Uterus (tissue), 4 donors: ENCODE measurements around the gene UGP2. TPM values are rescaled to one million over a fixed set of nuclear protein-coding genes. Genes with fewer than 3 reads are reported as not detected.

Experiments
- DNase-seq, 2 donors: peaks; one replicate each; pipeline ENCODE4 v3.0.0-alpha.2; 2019 to 2020
- H3K27ac ChIP-seq, 2 donors: fragments of 200-600 bp; sonication (generic); 1 replicate in 1 of 2; 2 replicates in 1 of 2; pipeline ENCODE4 v1.5.1; 2016 to 2018
- H3K27me3 ChIP-seq, 2 donors: fragments of 200-600 bp; sonication (generic); one replicate each; pipeline ENCODE4 v1.5.1; 2018 to 2019; ENCODE audit warnings: control low read depth in 1 of 2
- H3K36me3 ChIP-seq, 2 donors: fragments of 200-600 bp; sonication (generic); one replicate each; pipeline ENCODE4 v1.5.1; 2019; ENCODE audit warnings: control low read depth in 1 of 2
- H3K4me1 ChIP-seq, 2 donors: fragments of 200-600 bp; sonication (generic); one replicate each; pipeline ENCODE4 v1.5.1; 2018 to 2019; ENCODE audit warnings: control low read depth in 1 of 2
- H3K4me3 ChIP-seq, 2 donors: fragments of 200-600 bp; sonication (generic); 1 replicate in 1 of 2; 2 replicates in 1 of 2; pipeline ENCODE4 v1.5.1; 2018 to 2019; ENCODE audit warnings: mild to moderate bottlenecking in 1 of 2
- H3K9me3 ChIP-seq, 2 donors: fragments of 200-600 bp; sonication (generic); one replicate each; pipeline ENCODE4 v1.5.1; 2019; ENCODE audit warnings: control low read depth in 1 of 2
- CTCF ChIP-seq, 4 experiments: fragments of 200-600 bp in 2 of 4; fragments of 450-650 bp in 2 of 4; sonication (generic) in 2 of 4; IDR thresholded peaks; one replicate each; pipeline ENCODE4 v1.5.1; 2016 to 2019; ENCODE audit warnings: antibody characterized with exemption in 4 of 4, mild to moderate bottlenecking in 2 of 4, moderate library complexity in 1 of 4
- POLR2A ChIP-seq, 2 donors: fragments of 450-650 bp; IDR thresholded peaks; one replicate each; pipeline ENCODE4 v1.6.1; 2016; ENCODE audit warnings: antibody characterized with exemption in 2 of 2, mild to moderate bottlenecking in 1 of 2, moderate library complexity in 1 of 2
- intact Hi-C: fragments of 100-400 bp; cut with DNase I; formaldehyde crosslinking; loops from one replicate; pipeline ENCODE4 v1.15.1; 2023; ENCODE audit warnings: low total_unique reads
- total RNA-seq, 4 donors: library from RNA; depleted of rRNA in 3 of 4; stranded (reverse); fragments of >200 nt in 3 of 4; gene quantifications; one replicate each; pipeline versions ENCODE4 v1.1.0 to v1.2.4, GENCODE V29; 2014 to 2023
- donor health status: DM: yes; HTN: yes; CAD: no.

Gene UGP2
- total RNA-seq, 4 donors from 2014 or later: 90.7 to 181 (median 106) TPM

GRCh38 chr2:63853527-63854310 lies 12.0 kb downstream of the UGP2 start:
- H3K36me3 ChIP-seq: no peaks in the 10 kb centered on the region
- H3K27me3 ChIP-seq: no peaks in the 10 kb centered on the region
- no peak overlapping the region for H3K27ac ChIP-seq
- no peaks in the 10 kb centered on the region for H3K9me3 ChIP-seq
- H3K4me1 ChIP-seq: peaks cover 0 to 13% of the 10 kb centered on the region in 2 donors
- intact Hi-C loops: loop anchor here (10.0 kb wide), 1 partner anchor 159 kb away; no protein-coding TSS in a partner anchor
- no peak overlapping the region for H3K4me3 ChIP-seq
- DNase-seq: no peak
- TF ChIP-seq CTCF (IDR thresholded peaks at IDR 0.05): no peak
- TF ChIP-seq POLR2A (IDR thresholded peaks at IDR 0.05): no peak

GRCh38 chr2:63855418-63856302 lies 14.0 kb downstream of the UGP2 start:
- Histone ChIP-seq H3K9me3 (no peaks in the 10 kb centered on the region), H3K4me3 (no peak overlapping the region), H3K27me3 (no peaks in the 10 kb centered on the region), H3K36me3 (no peaks in the 10 kb centered on the region), H3K4me1 (peaks cover 0 to 2% of the 10 kb centered on the region in 2 donors), H3K27ac (no peak overlapping the region)
- TF ChIP-seq CTCF (IDR thresholded peaks at IDR 0.05): no peak
- TF ChIP-seq POLR2A (IDR thresholded peaks at IDR 0.05): no peak
- no peak for DNase-seq
- intact Hi-C loops: loop anchor here (10.0 kb wide), 1 partner anchor 161 kb away; no protein-coding TSS in a partner anchor

- H3K36me3 ChIP-seq: no peaks in the 10 kb centered on the region
- no peak for DNase-seq
- H3K4me1 ChIP-seq: no peaks in the 10 kb centered on the region
- no peak overlapping the region for H3K4me3 ChIP-seq
- no peaks in the 10 kb centered on the region for H3K9me3 ChIP-seq
- no peak overlapping the region for H3K27ac ChIP-seq
- intact Hi-C loops: loop anchor here (10.0 kb wide), 1 partner anchor 161 kb away; no protein-coding TSS in a partner anchor
- no peak for TF ChIP-seq CTCF (IDR thresholded peaks at IDR 0.05)
- TF ChIP-seq POLR2A (IDR thresholded peaks at IDR 0.05): no peak
- no peaks in the 10 kb centered on the region for H3K27me3 ChIP-seq
Measured at GRCh38 chr2:63856303-63856603, 14.6 kb downstream of the UGP2 start.

- intact Hi-C loops: loop anchor here (10.0 kb wide), 1 partner anchor 163 kb away; no protein-coding TSS in a partner anchor
- Histone ChIP-seq H3K4me1 (no peaks in the 10 kb centered on the region), H3K27ac (no peak overlapping the region), H3K4me3 (no peak overlapping the region), H3K9me3 (no peaks in the 10 kb centered on the region), H3K27me3 (no peaks in the 10 kb centered on the region), H3K36me3 (no peaks in the 10 kb centered on the region)
- no peak for TF ChIP-seq CTCF (IDR thresholded peaks at IDR 0.05)
- no peak for TF ChIP-seq POLR2A (IDR thresholded peaks at IDR 0.05)
- no peak for DNase-seq
Measured at GRCh38 chr2:63858291-63858690, 16.6 kb downstream of the UGP2 start.
